Heart right ventricle (tissue), 16 donors: ENCODE measurements around the gene C1orf87. TPM values are rescaled to one million over a fixed set of nuclear protein-coding genes. Genes with fewer than 3 reads are reported as not detected.

ENCODE experiments used
- ATAC-seq, 8 donors: fragments of 200-7000 bp; cut with Tn5 transposase; one replicate each; pipeline ENCODE4 v1.9.1; 2020; ENCODE audit warnings: mild to moderate bottlenecking in 8 of 8, moderate library complexity in 8 of 8, moderate number of reproducible peaks in 1 of 8
- DNase-seq, 2 donors: peaks; one replicate each; pipeline ENCODE4 v3.0.0-alpha.2; 2020
- H3K27ac ChIP-seq, 10 donors: fragments of 200-600 bp; sonication (generic) in 2 of 10; one replicate each; pipeline versions ENCODE4 v1.5.0 to v1.8.0; 2020 to 2022; ENCODE audit warnings: mild to moderate bottlenecking in 3 of 10
- H3K27me3 ChIP-seq, 7 donors: fragments of 200-600 bp; one replicate each; pipeline ENCODE4 v1.8.0; 2021 to 2022; ENCODE audit warnings: mild to moderate bottlenecking in 2 of 7
- H3K36me3 ChIP-seq, 9 donors: fragments of 200-600 bp; sonication (generic) in 1 of 9; one replicate each; pipeline versions ENCODE4 v1.5.0 to v1.8.0; 2020 to 2022; ENCODE audit warnings: mild to moderate bottlenecking in 2 of 9
- H3K4me1 ChIP-seq, 9 donors: fragments of 200-600 bp; sonication (generic) in 1 of 9; one replicate each; pipeline versions ENCODE4 v1.5.0 to v1.8.0; 2020 to 2022; ENCODE audit warnings: mild to moderate bottlenecking in 4 of 9
- H3K4me3 ChIP-seq, 10 donors: fragments of 200-600 bp; sonication (generic) in 2 of 10; one replicate each; pipeline versions ENCODE4 v1.5.0 to v1.8.0; 2020 to 2022; ENCODE audit warnings: mild to moderate bottlenecking in 7 of 10, moderate library complexity in 2 of 10
- H3K9me3 ChIP-seq, 11 donors: fragments of 200-600 bp in 10 of 11; sonication (generic) in 2 of 11; one replicate each; pipeline versions ENCODE4 v1.5.0 to v1.8.0; 2013 to 2022; ENCODE audit warnings: mild to moderate bottlenecking in 2 of 11, control low read depth in 1 of 11, moderate library complexity in 1 of 11
- CTCF ChIP-seq, 9 donors: fragments of 200-600 bp; sonication (generic) in 2 of 9; IDR thresholded peaks; one replicate each; pipeline versions ENCODE4 v1.5.0 to v1.8.0; 2021 to 2022; ENCODE audit warnings: antibody characterized with exemption in 9 of 9, mild to moderate bottlenecking in 5 of 9, moderate library complexity in 1 of 9
- WGBS, 2 donors: extraction: QIAGEN DNeasy Blood & Tissue Kit; methylation state at CpG; one replicate each; pipeline ENCODE4 v1.1.7; 2013; ENCODE audit warnings: inconsistent platforms in 1 of 2; 5-methylcytosine and 5-hydroxymethylcytosine counted together
- intact Hi-C, 10 donors: fragments of 100-400 bp; cut with DNase I; formaldehyde crosslinking; loops; one replicate each; pipeline versions ENCODE4 v1.11.1 to v1.14.2; 2022
- polyA plus RNA-seq, 2 donors: library from polyadenylated mRNA; stranded (reverse); fragments of 200-250 nt; gene quantifications; one replicate each; pipeline ENCODE4 v1.2.3, GENCODE V29; 2013
- total RNA-seq, 10 donors: library from RNA; stranded (reverse); fragmentation: NEBNext Ultra II Directional in 3 of 10; extraction: Animal tissue kit (Norgen Biotek cat#: 25700) in 3 of 10; gene quantifications; one replicate each; pipeline versions ENCODE4 v1.2.1 to v1.2.4, GENCODE V29; 2021 to 2023
- donor health status: Arrhythmogenic right ventricular cardiomyopathy.
- donor health status: ischemic (EF 13 %, LVEDD 7.1; RV severe dilation, severe dysfunction).
- donor health status: healthy with polysubstance abuse.
- donor health status: DM: no; HTN: yes; CAD: no.
- donor health status: DM: no; HTN: no; CAD: no.
- donor health status: ischemic (EF 25% LVEDD 6.9; RV normal size, moderate dysfunction).
- donor health status: ischemic (EF 25% LVEDD 5.7; RV mildly dilated, moderate dysfunction).
- donor health status: healthy.
- donor health status: DM: yes; HTN: yes; CAD: no.
- donor health status: Ischemic cardiomyopathy.
- donor health status: ischemic (EF 35%, LVEDD 5.7; RV mildly dilated, moderate dysfunction).
- donor health status: nonischemic (EF 11% LVEDD 7.7; RV severe dilation, severe dysfunction).
- donor health status: DM: yes; HTN: yes; CAD: no.
- donor health status: PGD.
- donor health status: ischemic (EF 29% LVEDD 5.4; RV normal size, mild dysfunction).
- donor health status: nonischemic (EF 23%, LVEDD 6.1; RV moderate dilation, normal function).

The C1orf87 gene
- total and polyA plus RNA-seq, 12 donors: not detected

GRCh38 chr1:59967780-59968179, 105.8 kb downstream of the C1orf87 start:
- Histone ChIP-seq H3K36me3 (no peaks in the 10 kb centered on the region), H3K27ac (no peak overlapping the region), H3K4me1 (peaks cover 0 to 7% (median 0%) of the 10 kb centered on the region in 9 donors), H3K27me3 (no peaks in the 10 kb centered on the region), H3K4me3 (no peak overlapping the region), H3K9me3 (no peaks in the 10 kb centered on the region)
- no peak for TF ChIP-seq CTCF (IDR thresholded peaks at IDR 0.05)
- ATAC-seq (no peak), DNase-seq (no peak)
- WGBS, 2 donors: 88 to 96% methylated on average over 3 of the region's 3 CpGs
- intact Hi-C loops: no loop called here

DNA sequence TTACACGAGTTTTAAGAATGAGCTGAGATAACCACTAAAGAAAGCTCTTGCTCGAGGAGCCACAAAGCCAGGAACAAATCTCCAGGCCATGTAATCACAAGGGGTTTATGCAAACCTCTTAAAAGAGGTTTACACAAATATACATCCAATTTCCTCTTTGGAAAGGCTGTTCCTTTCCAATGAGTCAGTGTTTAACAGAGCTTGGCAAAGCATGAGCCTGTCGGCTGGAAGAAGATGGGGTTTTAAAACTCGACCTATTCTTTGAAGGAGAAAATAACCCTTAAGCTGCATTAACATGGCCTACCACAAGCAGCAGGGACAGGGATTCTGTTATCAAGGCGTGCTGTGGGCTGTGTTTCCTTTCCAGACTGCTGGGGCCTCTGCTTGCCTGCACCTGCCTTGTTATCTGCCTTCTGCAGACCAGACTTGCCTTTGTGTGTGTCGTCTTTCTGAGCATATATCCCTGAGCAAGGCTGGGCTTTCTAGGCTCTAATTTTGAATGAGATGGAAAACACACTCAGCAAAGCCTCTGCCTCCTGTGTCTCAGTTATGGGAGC, 106.4 kb downstream of the C1orf87 start:
- H3K36me3 ChIP-seq: no peaks in the 10 kb centered on the region
- no peak overlapping the region for H3K27ac ChIP-seq
- DNase-seq (no peak), ATAC-seq (no peak)
- no peaks in the 10 kb centered on the region for H3K9me3 ChIP-seq
- 51 to 54% methylated on average over 6 of the region's 6 CpGs for WGBS, 2 donors
- no peak overlapping the region for H3K4me3 ChIP-seq
- H3K27me3 ChIP-seq: no peaks in the 10 kb centered on the region
- TF ChIP-seq CTCF (IDR thresholded peaks at IDR 0.05): no peak
- H3K4me1 ChIP-seq: peaks cover 0 to 7% (median 0%) of the 10 kb centered on the region in 9 donors
- intact Hi-C loops: no loop called here

- DNase-seq (no peak), ATAC-seq (no peak)
- Histone ChIP-seq H3K27me3 (no peaks in the 10 kb centered on the region), H3K4me3 (no peak overlapping the region), H3K9me3 (no peaks in the 10 kb centered on the region), H3K36me3 (no peaks in the 10 kb centered on the region), H3K4me1 (peaks cover 0 to 2% (median 0%) of the 10 kb centered on the region in 9 donors), H3K27ac (no peak overlapping the region)
- 69 to 88% methylated on average over 2 of the region's 2 CpGs for WGBS, 2 donors
- no peak for TF ChIP-seq CTCF (IDR thresholded peaks at IDR 0.05)
- intact Hi-C loops: no loop called here
Measured at GRCh38 chr1:59952065-59952464, 121.5 kb downstream of the C1orf87 start.

DNA sequence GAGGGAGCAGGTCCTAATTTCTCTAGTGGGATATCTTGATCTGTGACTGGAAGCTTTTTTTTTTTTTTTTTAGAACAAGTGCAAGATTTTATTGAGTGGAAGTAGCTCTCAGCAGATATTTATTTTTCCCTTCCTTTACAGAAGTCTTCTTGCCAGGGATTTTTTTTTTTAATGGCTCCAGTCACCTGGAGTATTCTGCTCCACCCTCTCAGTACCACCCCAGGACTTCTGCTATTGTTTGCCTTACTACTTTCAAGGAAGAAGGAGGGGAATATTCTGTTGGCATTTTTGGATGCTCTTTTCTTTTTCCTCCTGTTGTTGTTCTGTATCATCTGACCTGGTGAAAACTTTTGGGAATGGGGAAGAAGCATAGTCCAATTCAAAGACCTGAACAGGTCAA, 123.9 kb downstream of the C1orf87 start:
- no peak for ATAC-seq

More for the DNA sequence above, 123.9 kb downstream of the C1orf87 start:
- DNase-seq: no peak
- TF ChIP-seq CTCF (IDR thresholded peaks at IDR 0.05): no peak
- intact Hi-C loops: loop anchor here in 4 of 10 donors (2.0 to 10.0 kb wide), 5 partner anchors 47 to 1215 kb away; no protein-coding TSS in a partner anchor
- H3K4me3 ChIP-seq: no peak overlapping the region
- H3K9me3 ChIP-seq: no peaks in the 10 kb centered on the region
- no peak overlapping the region for H3K27ac ChIP-seq
- H3K36me3 ChIP-seq: no peaks in the 10 kb centered on the region
- H3K4me1 ChIP-seq: peaks cover 0 to 4% (median 0%) of the 10 kb centered on the region in 9 donors
- H3K27me3 ChIP-seq: no peaks in the 10 kb centered on the region
